HepG2 (cell line): ENCODE data around the gene KCNIP3. TPM values are rescaled to one million over a fixed set of nuclear protein-coding genes. Genes with fewer than 3 reads are reported as not detected.

Experiments used
- ATAC-seq: fragments of 200-7000 bp; cut with Tn5 transposase; 3 replicates; pipeline ENCODE4 v1.9.1; 2020; ENCODE audit warnings: mild to moderate bottlenecking, moderate library complexity
- BruUV-seq: library from RNA; stranded (reverse); fragments of 400-500 nt; replicated peaks from 2 replicates; lab custom pipeline; 2021; lab: Mats Ljungman, UMichigan
- CTCF ChIA-PET: fragments of 300-600 bp; formaldehyde crosslinking; extraction: SDS; loops from one replicate; lab custom pipeline; 2021; ENCODE audit warnings: low total read pairs, inconsistent platforms, low intra/inter-chr PET ratio; lab: Yijun Ruan, JAX
- POLR2A ChIA-PET: fragments of 350-600 bp; sonication (Branson Sonifier 250); formaldehyde crosslinking; loops from one replicate; lab custom pipeline; 2020; ENCODE audit warnings: antibody characterized with exemption, inconsistent platforms; lab: Yijun Ruan, JAX
- DNase-seq: peaks from one replicate; pipeline ENCODE4 v3.0.0-alpha.2; 2015; ENCODE audit warnings: low spot score
- FAIRE-seq: peaks from 3 replicates; lab custom pipeline; 2011; peaks lifted over from hg19 to GRCh38; lab: Jason Lieb, UNC
- H2AFZ ChIP-seq: one replicate; pipeline ENCODE4 v1.6.1; 2011; ENCODE audit warnings: low read length, inconsistent platforms
- H3K27ac ChIP-seq: fragments of 300-600 bp; 3 replicates; pipeline ENCODE4 v1.8.0; 2011; ENCODE audit warnings: mixed run types, mild to moderate bottlenecking, mixed read lengths, low read length, inconsistent platforms; ENCODE audit not compliant: insufficient read depth; ENCODE audit errors: extremely low read length
- H3K27me3 ChIP-seq, 2 experiments: fragments of 200-600 bp in 1 of 2; 2 replicates in 1 of 2; 3 replicates in 1 of 2; pipeline versions ENCODE4 v1.6.0 to v1.8.0; 2011; ENCODE audit warnings: low read length in 2 of 2, mild to moderate bottlenecking in 2 of 2, moderate library complexity in 2 of 2, inconsistent platforms in 1 of 2; ENCODE audit not compliant: insufficient read depth in 2 of 2, control insufficient read depth in 1 of 2
- H3K36me3 ChIP-seq, 2 experiments: fragments of 200-600 bp in 1 of 2; replicated peaks in 1 of 2; 2 replicates in 1 of 2; 3 replicates in 1 of 2; pipeline versions ENCODE4 v1.5.1 to v1.8.0; 2011; ENCODE audit warnings: low read length in 2 of 2, inconsistent platforms in 1 of 2; ENCODE audit not compliant: insufficient read depth in 2 of 2, control insufficient read depth in 1 of 2
- H3K4me1 ChIP-seq: 2 replicates; pipeline ENCODE4 v1.5.1; 2012; ENCODE audit warnings: low read length, inconsistent platforms; ENCODE audit not compliant: insufficient read depth
- H3K4me2 ChIP-seq: 2 replicates; pipeline ENCODE4 v1.6.0; 2011; ENCODE audit warnings: low read depth, low read length, inconsistent platforms
- H3K4me3 ChIP-seq, 3 experiments: fragments of 200-600 bp in 1 of 3; sonication (generic), shearing (Covaris generic) in 1 of 3; replicated peaks in 1 of 3; 2 replicates each; pipeline ENCODE4 v1.5.1; 2011 to 2016; ENCODE audit warnings: low read length in 3 of 3, inconsistent platforms in 2 of 3, low read depth in 2 of 3, mild to moderate bottlenecking in 2 of 3, control low read depth in 1 of 3, mixed read lengths in 1 of 3; ENCODE audit not compliant: insufficient read depth in 1 of 3
- H3K79me2 ChIP-seq: one replicate; pipeline ENCODE4 v1.6.1; 2011; ENCODE audit warnings: low read length, inconsistent platforms; ENCODE audit not compliant: insufficient read depth
- H3K9ac ChIP-seq: 2 replicates; pipeline ENCODE4 v1.6.0; 2011; ENCODE audit warnings: mild to moderate bottlenecking, low read depth, low read length, inconsistent platforms; ENCODE audit not compliant: insufficient read depth
- H3K9me3 ChIP-seq: 2 replicates; pipeline ENCODE4 v1.5.1; 2012; ENCODE audit warnings: mild to moderate bottlenecking, low read length
- H4K20me1 ChIP-seq: 2 replicates; pipeline ENCODE4 v1.6.0; 2011; ENCODE audit warnings: inconsistent platforms, mild to moderate bottlenecking, low read length, moderate library complexity; ENCODE audit not compliant: insufficient read depth
- ATF7-NPFF ChIP-seq: sonication (generic); formaldehyde crosslinking; IDR thresholded peaks from 2 replicates; pipeline ENCODE4 v1.8.1; 2023; ENCODE audit warnings: mild to moderate bottlenecking, low read depth, missing genetic modification reagents, moderate library complexity
- HIVEP1 ChIP-seq: sonication (generic); formaldehyde crosslinking; IDR thresholded peaks from 2 replicates; pipeline ENCODE4 v1.4.0; 2020; ENCODE audit warnings: mild to moderate bottlenecking, missing genetic modification reagents
- MBD4 ChIP-seq: IDR thresholded peaks from 2 replicates; pipeline ENCODE4 v1.6.1; 2012; ENCODE audit warnings: low read length, inconsistent platforms, borderline replicate concordance
- NR1H2 ChIP-seq: sonication (generic); formaldehyde crosslinking; IDR thresholded peaks from 2 replicates; pipeline ENCODE4 v1.8.1; 2022; ENCODE audit warnings: low read depth, missing genetic modification reagents, borderline replicate concordance
- PAWR ChIP-seq: sonication (generic); formaldehyde crosslinking; IDR thresholded peaks from 2 replicates; pipeline ENCODE4 v1.4.0; 2020; ENCODE audit warnings: missing genetic modification reagents, mild to moderate bottlenecking, borderline replicate concordance
- PHB2 ChIP-seq: fragments of 450-650 bp; IDR thresholded peaks from 2 replicates; pipeline ENCODE4 v1.6.1; 2018; ENCODE audit not compliant: partially characterized antibody
- REXO4 ChIP-seq: sonication (generic); formaldehyde crosslinking; IDR thresholded peaks from 2 replicates; pipeline ENCODE4 v1.8.0; 2022; ENCODE audit warnings: missing genetic modification reagents, mild to moderate bottlenecking, borderline replicate concordance
- UBTF ChIP-seq: sonication (generic); formaldehyde crosslinking; IDR thresholded peaks from 2 replicates; pipeline ENCODE4 v1.4.0; 2020; ENCODE audit warnings: mild to moderate bottlenecking, missing genetic modification reagents
- ZNF839 ChIP-seq: sonication (generic); formaldehyde crosslinking; IDR thresholded peaks from 2 replicates; pipeline ENCODE4 v1.4.0; 2020; ENCODE audit warnings: missing genetic modification reagents, mild to moderate bottlenecking, borderline replicate concordance
- WGBS: methylation state at CpG from one replicate; pipeline ENCODE4 v1.1.6; 2017; ENCODE audit warnings: low lambda C conversion rate; 5-methylcytosine and 5-hydroxymethylcytosine counted together
- in situ Hi-C: cut with HindIII; loops from 2 replicates; pipeline ENCODE4 v1.10.0; 2017; ENCODE audit warnings: low pct_unique_long_range_greater_than_20kb; ENCODE audit not compliant: extremely low pct_ligation_motif_present
- intact Hi-C: fragments of 100-400 bp; cut with micrococcal nuclease; formaldehyde crosslinking; loops from one replicate; pipeline ENCODE4 v1.10.0; 2022; ENCODE audit not compliant: unreplicated experiment
- polyA plus RNA-seq, 8 experiments: library from polyadenylated mRNA; depleted of rRNA in 3 of 8; stranded (reverse) in 7 of 8; unstranded in 1 of 8; fragments of >200 nt; fragmentation: Illumina TruSeq in 4 of 8; extraction: Trizol in 4 of 8; gene quantifications; 2 replicates each; pipeline versions ENCODE4 v1.2.1 to v1.2.3, GENCODE V29; 2011 to 2016; ENCODE audit warnings: low read depth in 4 of 8, missing spikeins in 1 of 8, mixed read lengths in 1 of 8; ENCODE audit not compliant: insufficient read depth in 1 of 8
- total RNA-seq, 5 experiments: library from RNA; depleted of rRNA; stranded (reverse); fragments of >200 nt; fragmentation: Illumina TruSeq; extraction: Trizol; gene quantifications; 2 replicates each; pipeline ENCODE4 v1.2.3, GENCODE V29; 2016; ENCODE audit warnings: low read depth in 1 of 5
- TF ChIP-seq, protein P1 (sequence below): sonication (generic); formaldehyde crosslinking; IDR thresholded peaks from 2 replicates; pipeline ENCODE4 v1.4.0; 2020; ENCODE audit warnings: mild to moderate bottlenecking, missing genetic modification reagents

Gene KCNIP3
- total and polyA plus RNA-seq, 2 of the 13 experiments (the other 11 are each of a cell fraction or from before 2014, with no cell fraction given), result not detected

DNA sequence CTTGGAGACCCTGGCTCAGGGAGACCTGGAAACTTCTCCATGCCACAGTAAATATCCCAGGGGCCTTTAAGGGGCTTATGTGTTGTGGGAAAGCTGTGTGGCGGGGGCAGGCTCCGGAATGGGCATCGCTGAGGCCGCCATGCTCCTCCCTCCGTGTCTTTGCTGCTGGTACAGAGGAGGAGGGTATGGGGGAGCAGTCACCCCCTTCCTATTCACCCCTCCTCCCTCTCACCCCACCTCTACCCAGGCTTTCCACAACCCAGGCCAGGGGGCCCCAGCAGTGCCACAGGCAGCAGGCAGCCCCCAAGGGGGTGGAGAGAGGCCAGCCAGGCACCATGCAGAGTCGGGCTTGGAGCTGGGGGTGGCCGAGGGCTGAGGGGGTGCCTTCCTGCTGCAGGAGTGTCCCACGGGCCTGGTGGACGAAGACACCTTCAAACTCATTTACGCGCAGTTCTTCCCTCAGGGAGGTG, 77.3 kb downstream of the KCNIP3 start:
- Histone ChIP-seq H3K36me3 (no peaks in the 10 kb centered on the region), H3K4me2 (no peak overlapping the region), H2AFZ (no peak overlapping the region), H3K9ac (no peak overlapping the region), H3K9me3 (no peaks in the 10 kb centered on the region), H3K79me2 (no peaks in the 10 kb centered on the region), H4K20me1 (no peaks in the 10 kb centered on the region), H3K4me3 (no peak overlapping the region), H3K27me3 (peaks cover 0 to 42% of the 10 kb centered on the region in 2 experiments; a peak in 4 of 5 replicates), H3K4me1 (no peaks in the 10 kb centered on the region), H3K27ac (no peak overlapping the region)
- ATAC-seq (no peak), DNase-seq (no peak), FAIRE-seq (no peak)
- TF ChIP-seq UBTF, result no peak
- no peak for TF ChIP-seq ATF7-NPFF (CRISPR knock-in tag)
- TF ChIP-seq, protein P1, sequence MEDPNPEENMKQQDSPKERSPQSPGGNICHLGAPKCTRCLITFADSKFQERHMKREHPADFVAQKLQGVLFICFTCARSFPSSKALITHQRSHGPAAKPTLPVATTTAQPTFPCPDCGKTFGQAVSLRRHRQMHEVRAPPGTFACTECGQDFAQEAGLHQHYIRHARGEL (CRISPR knock-in tag), result no peak
- TF ChIP-seq PAWR (CRISPR knock-in tag), result no peak
- no peak for TF ChIP-seq NR1H2 (CRISPR knock-in tag)
- TF ChIP-seq REXO4, result no peak
- no peak for TF ChIP-seq PHB2
- TF ChIP-seq HIVEP1 (CRISPR knock-in tag), result no peak
- TF ChIP-seq ZNF839, result no peak
- no peak for TF ChIP-seq MBD4
- POLR2A ChIA-PET, result no interaction called here
- WGBS, result 67% methylated on average over 11 of the region's 11 CpGs
- in situ Hi-C loops, result no loop called here
- intact Hi-C loops, result no loop called here
- CTCF ChIA-PET, result no interaction called here
- no TSS peak for BruUV-seq
